GM21528 (cell line): ENCODE measurements around the gene MBP.
A peak's percentile ranks its signal among the peaks of the same experiment; 100 is the strongest.

Experiments
- ATAC-seq: cut with Tn5 transposase; IDR thresholded peaks from one replicate; pipeline ENCODE4 v1.9.1; 2021; ENCODE audit warnings: mild to moderate bottlenecking, moderate library complexity; ENCODE audit not compliant: unreplicated experiment, low FRiP score

The MBP gene

DNA sequence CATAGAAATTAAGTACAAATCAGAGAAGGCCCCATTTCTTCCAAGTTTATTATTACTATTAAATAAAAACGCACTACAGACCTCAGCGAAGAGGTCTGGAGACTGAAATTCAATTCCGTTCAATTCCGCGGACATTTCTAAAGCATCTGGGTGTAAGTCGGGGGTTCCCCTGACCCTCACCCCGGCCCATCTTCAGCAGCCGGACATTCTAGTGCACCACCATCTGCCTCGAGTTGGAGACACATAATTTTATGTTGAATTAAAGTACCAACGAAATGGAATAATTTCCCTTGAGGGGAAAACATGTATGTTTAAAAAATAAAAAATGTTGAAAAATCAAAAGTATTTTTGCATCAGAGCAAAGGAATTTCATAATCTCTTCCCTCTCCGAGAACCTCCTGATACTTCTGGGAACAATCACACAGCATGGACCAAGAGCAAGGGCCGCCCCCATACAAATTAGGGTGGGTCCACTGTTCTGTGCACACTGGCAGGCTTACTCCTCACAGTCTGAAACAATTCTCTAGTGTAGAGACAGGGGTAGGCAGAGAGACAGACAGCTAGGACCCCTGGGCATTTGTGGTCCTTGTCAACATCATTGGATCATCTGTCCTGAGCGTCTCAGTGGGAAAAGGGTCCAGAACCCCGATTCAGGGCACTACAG, 29.3 kb downstream of the MBP start:
- ATAC-seq: no peak

GRCh38 chr18:77102259-77103040, 30.1 kb downstream of the MBP start:
- peak; percentile 77 for ATAC-seq

- ATAC-seq: peak; percentile 50
Observed at GRCh38 chr18:77101410-77102258, 30.9 kb downstream of the MBP start.

DNA sequence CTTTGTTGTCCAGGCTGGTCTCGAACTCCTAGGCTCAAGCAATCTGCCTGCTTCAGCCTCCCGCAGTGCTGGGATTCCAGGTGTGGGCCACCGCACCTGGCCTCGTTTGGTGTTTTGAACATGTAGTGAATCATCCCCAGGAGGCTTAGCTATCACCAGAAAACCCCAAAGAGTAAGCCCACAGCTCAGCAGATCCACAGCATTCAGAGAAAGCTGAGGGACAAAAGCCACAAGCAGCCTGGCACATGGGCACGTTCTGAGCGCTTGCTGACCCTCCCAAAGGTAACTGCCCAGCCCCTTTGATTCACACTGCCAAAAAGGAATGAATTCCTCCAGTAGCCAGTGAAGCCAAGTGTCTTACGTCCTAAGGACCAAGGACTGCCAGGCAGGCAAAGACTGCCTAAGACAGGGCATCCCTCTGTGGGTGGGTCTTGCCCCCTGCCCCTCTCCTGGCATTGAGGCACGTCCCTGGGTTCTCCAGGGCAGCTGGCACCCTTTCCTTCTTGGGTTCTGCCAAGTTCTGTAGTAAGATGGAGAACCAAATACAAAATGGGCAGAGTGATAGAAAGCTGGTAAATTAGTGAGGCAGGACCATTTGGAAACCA, 31.7 kb downstream of the MBP start:
- ATAC-seq: no peak

DNA sequence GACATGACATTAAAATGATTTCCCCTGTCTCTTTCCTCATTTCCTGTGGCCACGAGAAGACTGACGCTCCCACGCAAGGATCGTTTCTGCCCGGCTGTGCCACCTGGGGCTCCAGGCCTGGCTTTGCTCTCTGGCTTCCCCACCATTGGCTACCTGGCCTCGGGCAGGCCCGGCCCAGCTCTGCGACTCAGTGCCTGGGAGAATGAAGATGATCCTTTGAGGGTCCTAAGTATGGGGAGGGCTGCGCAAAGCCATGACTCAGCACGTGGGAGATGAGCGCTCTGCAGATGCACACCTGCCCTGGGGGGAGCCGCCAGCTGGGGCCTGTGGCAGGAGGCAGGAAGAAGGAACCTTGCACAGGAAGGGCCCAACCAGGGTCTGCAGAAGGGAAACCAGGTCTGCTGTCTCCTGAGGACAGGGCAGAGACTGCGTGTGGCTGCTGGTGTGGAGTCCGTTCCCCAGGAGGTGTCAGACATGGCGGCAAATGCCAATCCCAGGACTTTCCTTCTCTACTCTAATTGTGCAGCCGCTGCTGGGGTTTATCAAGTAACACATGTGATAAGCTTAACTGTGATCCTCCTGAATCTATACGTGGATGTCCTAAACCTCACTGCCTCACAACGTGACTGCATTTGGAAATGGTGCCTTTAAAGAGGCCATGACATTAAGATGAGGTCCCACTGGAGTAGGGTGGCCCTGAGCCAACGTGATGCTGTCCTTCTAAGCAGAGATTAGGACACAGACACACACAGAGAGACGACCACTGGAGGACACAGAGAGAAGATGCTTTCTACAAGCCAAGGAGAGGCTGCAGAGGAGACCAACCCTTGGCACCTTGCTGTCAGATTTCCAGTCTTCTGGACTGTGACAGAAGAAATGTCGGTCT, 32.9 kb downstream of the MBP start:
- no peak for ATAC-seq

GRCh38 chr18:77098538-77099174, 33.9 kb downstream of the MBP start:
- no peak for ATAC-seq

GRCh38 chr18:77098029-77098428, 34.6 kb downstream of the MBP start:
- no peak for ATAC-seq

DNA sequence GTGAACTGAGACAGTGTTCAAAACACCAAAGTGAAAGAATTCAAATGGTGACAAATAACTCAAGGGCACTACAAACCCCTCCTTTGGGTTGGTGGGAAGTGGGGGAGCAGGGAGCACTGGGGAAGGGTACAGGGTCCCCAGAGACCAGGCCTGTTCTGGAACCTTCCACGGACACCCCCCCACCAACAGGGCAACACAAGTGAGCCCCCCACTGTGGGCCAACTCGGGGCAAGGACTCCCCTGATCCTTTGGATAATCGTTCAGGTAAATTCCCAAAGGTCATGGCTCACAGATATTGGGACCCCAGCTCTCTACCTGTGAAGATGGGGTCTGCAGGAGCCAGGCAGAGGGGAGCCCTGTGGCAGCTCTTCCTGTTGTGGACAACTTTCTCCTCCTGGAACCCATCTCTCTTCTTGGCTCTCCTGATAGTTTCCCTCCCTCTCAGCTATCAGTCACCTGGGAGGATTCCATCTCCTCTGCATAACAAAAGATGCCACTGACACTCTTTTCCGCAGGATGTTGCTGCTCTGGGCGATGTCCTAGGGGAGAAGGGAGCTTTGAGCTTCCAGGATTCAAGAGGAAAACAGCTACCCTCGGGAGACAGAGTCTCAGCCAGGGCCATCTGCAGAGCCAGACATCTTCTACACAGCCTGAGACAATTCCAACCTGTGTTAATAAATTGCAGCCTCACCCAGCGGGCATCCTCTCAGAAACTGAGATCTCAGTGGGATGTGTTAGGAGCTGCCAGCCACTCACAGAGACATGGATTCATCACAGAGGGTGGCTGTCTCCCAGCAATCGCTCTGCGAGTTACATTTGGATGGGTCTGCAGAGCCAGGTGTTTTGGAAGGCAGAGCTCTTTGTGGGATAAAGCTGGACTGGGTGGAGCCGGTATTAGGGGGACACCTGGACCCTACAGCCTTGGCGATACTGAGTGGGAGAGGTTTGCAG, 35.4 kb downstream of the MBP start:
- ATAC-seq: no peak

GRCh38 chr18:77095391-77096371, 36.9 kb downstream of the MBP start:
- no peak for ATAC-seq

- ATAC-seq: no peak
Observed at GRCh38 chr18:77093586-77093985, 39.0 kb downstream of the MBP start.

DNA sequence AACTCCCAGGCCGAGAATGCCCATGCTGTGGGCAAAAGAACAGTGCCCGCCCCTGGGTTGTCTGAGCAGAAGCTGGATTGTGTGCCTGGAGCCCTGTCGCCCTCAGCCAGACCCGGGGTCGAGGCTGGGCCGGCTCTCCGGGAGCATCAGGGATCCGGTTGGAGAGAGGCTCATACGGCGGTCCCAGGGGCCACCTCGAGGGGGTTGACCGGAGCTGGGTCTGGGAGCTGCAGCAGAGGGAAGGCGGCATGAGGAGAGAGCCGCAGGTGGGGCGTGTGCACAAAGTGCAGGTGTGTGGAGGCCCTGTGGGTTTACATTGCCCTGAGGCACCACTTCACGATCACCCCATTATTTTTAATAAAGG, 39.5 kb downstream of the MBP start:
- ATAC-seq: no peak

GRCh38 chr18:77092104-77093066, 40.2 kb downstream of the MBP start:
- no peak for ATAC-seq

- no peak for ATAC-seq
Observed at GRCh38 chr18:77091366-77091765, 41.2 kb downstream of the MBP start.

GRCh38 chr18:77090546-77091174, 41.9 kb downstream of the MBP start:
- ATAC-seq: no peak

DNA sequence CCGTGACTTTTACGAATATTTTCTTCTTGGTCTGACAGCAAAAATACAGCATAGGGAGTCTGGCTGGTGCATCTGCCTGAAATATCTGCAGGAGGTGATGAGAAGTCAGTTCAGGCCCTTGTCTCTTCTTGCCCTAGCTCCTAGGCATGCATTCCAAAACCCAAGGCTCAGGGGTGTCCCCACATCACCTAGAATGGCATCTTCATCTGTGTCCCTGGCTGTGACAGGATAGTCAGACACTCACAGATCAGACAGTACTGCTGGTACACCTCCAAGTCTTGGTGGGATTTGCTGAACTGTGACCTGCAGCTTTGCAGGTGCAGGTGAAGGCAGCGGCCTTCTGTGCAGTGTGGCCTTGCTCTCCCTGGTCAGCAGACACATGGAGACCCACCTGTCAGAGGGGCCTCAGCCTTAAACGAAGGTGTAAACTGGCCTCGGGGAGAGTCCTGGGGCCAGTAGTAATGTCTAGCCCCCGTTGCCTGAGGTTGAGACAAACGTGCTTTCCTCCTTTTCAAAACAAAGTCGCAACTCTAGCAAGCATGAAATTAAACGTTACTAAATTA, 42.8 kb downstream of the MBP start:
- ATAC-seq: no peak
